HL-60 (cell line): Measurements from ENCODE around the gene GFER.
A peak's percentile ranks its signal among the peaks of the same experiment; 100 is the strongest.

Source experiments
- DNase-seq, 2 experiments: peaks; one replicate each; pipeline ENCODE4 v3.0.0-alpha.2; 2010 to 2020; ENCODE audit warnings: low read depth in 1 of 2, low spot score in 1 of 2
- H3K27ac ChIP-seq: fragments of 250-450 bp; sonication (Bioruptor Pico); replicated peaks from 2 replicates; pipeline ENCODE4 v1.5.1; 2020; ENCODE audit warnings: mild to moderate bottlenecking, moderate library complexity
- H3K27me3 ChIP-seq: fragments of 250-450 bp; sonication (Bioruptor Pico); 2 replicates; pipeline ENCODE4 v1.5.1; 2021; ENCODE audit warnings: mild to moderate bottlenecking, moderate library complexity; ENCODE audit not compliant: insufficient read depth, poor library complexity, severe bottlenecking
- H3K4me3 ChIP-seq: replicated peaks from 2 replicates; pipeline ENCODE4 v1.5.1; 2011; ENCODE audit warnings: mild to moderate bottlenecking, control low read depth, low read length; ENCODE audit not compliant: insufficient read depth
- GABPA ChIP-seq: IDR thresholded peaks from 2 replicates; pipeline ENCODE4 v1.6.1; 2012; ENCODE audit warnings: low read depth
- POLR2AphosphoS5 ChIP-seq: IDR thresholded peaks from 2 replicates; pipeline ENCODE4 v1.6.1; 2012; ENCODE audit warnings: low read depth
- SPI1 ChIP-seq: IDR thresholded peaks from 2 replicates; pipeline ENCODE4 v1.6.1; 2012; ENCODE audit warnings: low read depth, mild to moderate bottlenecking, borderline replicate concordance
- TF ChIP-seq, protein P1 (sequence below): IDR thresholded peaks from one replicate; pipeline ENCODE4 v1.5.1; 2011; ENCODE audit warnings: low read length, control low read depth, inconsistent platforms; ENCODE audit not compliant: insufficient read depth
- TF ChIP-seq, protein P2 (sequence below): IDR thresholded peaks from 2 replicates; pipeline ENCODE4 v1.6.1; 2012; ENCODE audit warnings: low read depth; ENCODE audit not compliant: insufficient replicate concordance

The GFER gene

GRCh38 chr16:2003827-2004641 is 20.0 kb downstream of the GFER start:
- TF ChIP-seq POLR2AphosphoS5 = no peak
- no peak for TF ChIP-seq GABPA
- TF ChIP-seq, protein P1, sequence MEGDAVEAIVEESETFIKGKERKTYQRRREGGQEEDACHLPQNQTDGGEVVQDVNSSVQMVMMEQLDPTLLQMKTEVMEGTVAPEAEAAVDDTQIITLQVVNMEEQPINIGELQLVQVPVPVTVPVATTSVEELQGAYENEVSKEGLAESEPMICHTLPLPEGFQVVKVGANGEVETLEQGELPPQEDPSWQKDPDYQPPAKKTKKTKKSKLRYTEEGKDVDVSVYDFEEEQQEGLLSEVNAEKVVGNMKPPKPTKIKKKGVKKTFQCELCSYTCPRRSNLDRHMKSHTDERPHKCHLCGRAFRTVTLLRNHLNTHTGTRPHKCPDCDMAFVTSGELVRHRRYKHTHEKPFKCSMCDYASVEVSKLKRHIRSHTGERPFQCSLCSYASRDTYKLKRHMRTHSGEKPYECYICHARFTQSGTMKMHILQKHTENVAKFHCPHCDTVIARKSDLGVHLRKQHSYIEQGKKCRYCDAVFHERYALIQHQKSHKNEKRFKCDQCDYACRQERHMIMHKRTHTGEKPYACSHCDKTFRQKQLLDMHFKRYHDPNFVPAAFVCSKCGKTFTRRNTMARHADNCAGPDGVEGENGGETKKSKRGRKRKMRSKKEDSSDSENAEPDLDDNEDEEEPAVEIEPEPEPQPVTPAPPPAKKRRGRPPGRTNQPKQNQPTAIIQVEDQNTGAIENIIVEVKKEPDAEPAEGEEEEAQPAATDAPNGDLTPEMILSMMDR = peak; percentile 93
- Histone ChIP-seq H3K27ac (no peak overlapping the region), H3K27me3 (no peaks in the 10 kb centered on the region), H3K4me3 (no peak overlapping the region)
- peak; percentile 82 to 93 for DNase-seq

- no peak for TF ChIP-seq SPI1
- TF ChIP-seq, protein P2, sequence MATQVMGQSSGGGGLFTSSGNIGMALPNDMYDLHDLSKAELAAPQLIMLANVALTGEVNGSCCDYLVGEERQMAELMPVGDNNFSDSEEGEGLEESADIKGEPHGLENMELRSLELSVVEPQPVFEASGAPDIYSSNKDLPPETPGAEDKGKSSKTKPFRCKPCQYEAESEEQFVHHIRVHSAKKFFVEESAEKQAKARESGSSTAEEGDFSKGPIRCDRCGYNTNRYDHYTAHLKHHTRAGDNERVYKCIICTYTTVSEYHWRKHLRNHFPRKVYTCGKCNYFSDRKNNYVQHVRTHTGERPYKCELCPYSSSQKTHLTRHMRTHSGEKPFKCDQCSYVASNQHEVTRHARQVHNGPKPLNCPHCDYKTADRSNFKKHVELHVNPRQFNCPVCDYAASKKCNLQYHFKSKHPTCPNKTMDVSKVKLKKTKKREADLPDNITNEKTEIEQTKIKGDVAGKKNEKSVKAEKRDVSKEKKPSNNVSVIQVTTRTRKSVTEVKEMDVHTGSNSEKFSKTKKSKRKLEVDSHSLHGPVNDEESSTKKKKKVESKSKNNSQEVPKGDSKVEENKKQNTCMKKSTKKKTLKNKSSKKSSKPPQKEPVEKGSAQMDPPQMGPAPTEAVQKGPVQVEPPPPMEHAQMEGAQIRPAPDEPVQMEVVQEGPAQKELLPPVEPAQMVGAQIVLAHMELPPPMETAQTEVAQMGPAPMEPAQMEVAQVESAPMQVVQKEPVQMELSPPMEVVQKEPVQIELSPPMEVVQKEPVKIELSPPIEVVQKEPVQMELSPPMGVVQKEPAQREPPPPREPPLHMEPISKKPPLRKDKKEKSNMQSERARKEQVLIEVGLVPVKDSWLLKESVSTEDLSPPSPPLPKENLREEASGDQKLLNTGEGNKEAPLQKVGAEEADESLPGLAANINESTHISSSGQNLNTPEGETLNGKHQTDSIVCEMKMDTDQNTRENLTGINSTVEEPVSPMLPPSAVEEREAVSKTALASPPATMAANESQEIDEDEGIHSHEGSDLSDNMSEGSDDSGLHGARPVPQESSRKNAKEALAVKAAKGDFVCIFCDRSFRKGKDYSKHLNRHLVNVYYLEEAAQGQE = no peak
- no peak for TF ChIP-seq POLR2AphosphoS5
- TF ChIP-seq, protein P1 = no peak
- no peak for TF ChIP-seq GABPA
- Histone ChIP-seq H3K4me3 (no peak overlapping the region), H3K27ac (no peak overlapping the region), H3K27me3 (no peaks in the 10 kb centered on the region)
- DNase-seq = no peak
These were observed 21.0 kb downstream of the GFER start for GRCh38 chr16:2004795-2005517.

- no peak overlapping the region for H3K27ac ChIP-seq
- H3K27me3 ChIP-seq = no peaks in the 10 kb centered on the region
- DNase-seq = no peak
- TF ChIP-seq, protein P1 = no peak
- TF ChIP-seq, protein P2 = no peak
- no peak for TF ChIP-seq SPI1
- no peak for TF ChIP-seq GABPA
- no peak for TF ChIP-seq POLR2AphosphoS5
- no peak overlapping the region for H3K4me3 ChIP-seq
These were observed 21.7 kb downstream of the GFER start for GRCh38 chr16:2005646-2006045.
